GM19467 (cell line): ENCODE results near the gene YPEL2.
A peak's percentile ranks its signal among the peaks of the same experiment; 100 is the strongest.
"Not testable (repeated sequence)": the region's sequence is repeated elsewhere in the genome, so short reads cannot be mapped to it uniquely, and the experiment has no call there.

ENCODE experiments used
- ATAC-seq: cut with Tn5 transposase; IDR thresholded peaks from one replicate; pipeline ENCODE4 v1.9.1; 2021; ENCODE audit warnings: mild to moderate bottlenecking, moderate library complexity; ENCODE audit not compliant: unreplicated experiment

Gene YPEL2, protein sequence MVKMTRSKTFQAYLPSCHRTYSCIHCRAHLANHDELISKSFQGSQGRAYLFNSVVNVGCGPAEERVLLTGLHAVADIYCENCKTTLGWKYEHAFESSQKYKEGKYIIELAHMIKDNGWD

DNA sequence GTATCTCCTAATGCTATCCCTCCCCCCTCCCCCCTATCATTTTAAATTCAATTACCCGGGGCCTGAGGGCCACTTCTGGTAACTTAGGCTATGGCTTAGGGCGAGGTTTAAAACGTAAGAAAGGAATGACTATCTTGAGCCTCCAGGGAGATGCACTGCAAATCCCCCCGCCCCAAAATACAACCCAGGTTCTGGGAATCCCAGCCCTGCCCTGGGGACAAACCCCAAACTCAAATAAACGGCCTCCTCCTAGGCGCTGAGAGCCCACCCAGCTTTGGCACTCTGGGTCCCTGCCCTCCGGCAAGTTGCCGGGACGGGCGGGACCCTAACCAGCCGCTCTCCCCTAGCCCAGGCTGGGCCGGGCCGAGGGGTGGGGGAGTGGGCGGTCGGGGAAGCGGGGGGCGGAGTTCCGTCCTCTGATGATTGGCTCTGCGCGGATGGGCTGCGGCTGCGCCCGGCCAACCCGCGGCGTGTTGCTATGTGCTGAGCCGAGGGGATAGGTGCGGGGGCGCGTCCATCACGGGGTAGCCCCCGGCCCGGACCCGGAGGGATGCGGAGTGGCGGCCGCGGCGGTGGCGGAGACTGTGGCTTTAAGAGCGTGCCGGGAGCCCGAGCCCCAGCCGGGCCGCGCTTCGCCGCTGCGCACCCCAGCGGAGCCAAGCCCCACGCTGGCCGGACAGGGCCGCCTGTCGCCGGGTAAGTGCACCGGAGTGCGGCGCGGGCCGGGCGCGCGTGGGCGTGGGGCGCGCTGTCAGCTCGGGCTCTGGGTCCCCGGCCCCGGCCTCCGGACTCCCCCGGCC, at the start of gene YPEL2:
Gene YPEL2 (plus strand): TSS at position 527 of the 800 bp plus-strand sequence. CDS start 21,755 bp downstream, outside the sequence.
- peak; percentile 88 for ATAC-seq

- ATAC-seq: no peak
Observed at GRCh38 chr17:59284317-59284716, 47.1 kb upstream of the YPEL2 start.

GRCh38 chr17:59287452-59287851, 44.0 kb upstream of the YPEL2 start:
- no peak for ATAC-seq

DNA sequence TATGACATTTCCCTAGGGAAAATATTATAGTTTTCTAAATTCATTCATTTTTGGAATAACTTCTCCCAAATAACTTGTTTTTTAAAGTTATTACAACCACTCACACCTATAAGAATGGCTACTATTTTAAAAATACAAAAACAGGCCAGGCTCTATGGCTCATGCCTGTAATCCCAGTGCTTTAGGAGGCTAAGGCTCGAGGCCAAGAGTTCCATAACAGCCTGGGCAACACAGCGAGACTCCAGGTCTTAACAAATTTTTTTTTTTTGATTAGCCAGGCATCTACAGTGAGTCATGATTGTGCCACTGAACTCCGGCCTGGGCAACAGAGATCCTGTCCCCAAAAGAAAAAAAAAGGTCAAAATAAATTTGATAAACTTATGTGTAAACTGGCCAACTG, 43.6 kb upstream of the YPEL2 start:
- ATAC-seq: no peak

DNA sequence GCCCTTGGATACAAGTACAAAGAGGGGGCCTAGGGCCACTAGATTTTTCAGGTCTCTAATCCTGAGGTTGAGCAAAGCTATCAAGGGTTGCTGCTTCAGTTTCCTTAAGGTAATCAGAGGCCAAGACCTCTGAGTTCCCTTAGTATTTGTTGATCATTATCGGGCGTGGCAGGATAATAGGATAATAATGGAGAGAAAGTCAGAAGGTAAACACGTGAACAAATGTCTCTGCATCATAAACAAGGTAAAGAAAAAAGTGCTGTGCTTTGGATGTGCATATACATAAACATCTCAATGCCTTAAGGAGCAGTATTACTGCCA, 41.5 kb upstream of the YPEL2 start:
- no peak for ATAC-seq

DNA sequence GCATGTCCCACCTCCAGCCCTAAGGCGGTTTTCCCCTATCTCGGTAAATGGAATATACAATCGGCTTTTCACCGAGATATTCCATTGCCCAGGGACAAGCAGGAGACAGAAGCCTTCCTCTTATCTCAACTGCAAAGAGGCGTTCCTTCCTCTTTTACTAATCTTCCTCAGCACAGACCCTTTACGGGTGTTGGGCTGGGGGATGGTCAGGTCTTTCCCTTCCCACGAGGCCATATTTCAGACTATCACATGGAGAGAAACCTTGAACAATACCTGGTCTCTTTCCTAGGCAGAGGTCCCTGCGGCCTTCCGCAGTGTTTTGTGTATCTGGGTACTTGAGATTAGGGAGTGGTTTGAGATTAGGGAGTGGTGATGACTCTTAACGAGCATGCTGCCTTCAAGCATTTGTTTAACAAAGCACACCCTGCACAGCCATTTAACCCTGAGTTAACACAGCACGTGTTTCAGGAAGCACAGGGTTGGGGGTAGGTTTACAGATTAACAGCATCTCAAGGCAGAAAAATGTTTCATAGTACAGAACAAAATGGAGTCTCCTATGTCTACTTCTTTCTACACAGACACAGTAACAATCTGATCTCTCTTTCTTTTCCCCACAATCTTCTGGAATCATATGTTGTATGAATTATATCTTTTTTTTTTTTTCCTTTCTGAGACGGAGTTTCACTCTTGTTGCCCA, 41.0 kb upstream of the YPEL2 start:
- ATAC-seq: not testable (repeated sequence)

DNA sequence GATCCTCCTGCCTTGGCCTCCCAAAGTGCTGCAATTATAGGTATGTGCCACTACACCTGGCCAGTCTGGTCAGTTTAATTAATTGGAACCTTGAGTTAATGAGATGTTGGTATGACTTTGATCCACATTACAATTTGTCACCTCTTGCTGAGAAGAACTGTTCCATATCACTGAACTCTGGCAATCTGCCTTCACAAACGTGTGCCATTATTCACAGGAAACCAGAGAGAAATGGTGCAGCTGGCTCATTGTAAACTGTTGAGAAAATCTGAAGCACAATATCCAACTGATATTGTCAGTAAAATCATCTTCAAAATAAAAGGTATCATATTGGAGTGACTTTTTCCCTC, 39.3 kb upstream of the YPEL2 start:
- no peak for ATAC-seq

DNA sequence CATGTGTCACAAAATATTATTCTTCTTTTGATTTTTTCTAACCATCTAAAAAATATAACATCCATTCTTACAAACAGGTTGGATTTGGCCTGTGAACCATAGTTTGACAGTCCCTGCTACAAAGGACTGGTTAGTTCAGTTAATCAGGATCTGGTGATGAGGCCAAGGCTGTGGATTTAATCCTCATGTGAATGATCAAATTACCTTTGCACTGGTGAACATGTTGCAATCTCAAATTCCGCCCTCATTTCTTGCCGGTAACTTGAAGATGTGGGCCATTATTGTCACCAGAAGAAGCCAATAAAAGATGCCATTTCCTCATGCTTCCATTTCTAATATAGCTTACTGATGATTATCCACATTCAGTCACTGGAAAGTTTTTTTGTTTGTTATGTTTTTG, 35.3 kb upstream of the YPEL2 start:
- ATAC-seq: no peak

GRCh38 chr17:59298521-59298920, 32.9 kb upstream of the YPEL2 start:
- no peak for ATAC-seq

DNA sequence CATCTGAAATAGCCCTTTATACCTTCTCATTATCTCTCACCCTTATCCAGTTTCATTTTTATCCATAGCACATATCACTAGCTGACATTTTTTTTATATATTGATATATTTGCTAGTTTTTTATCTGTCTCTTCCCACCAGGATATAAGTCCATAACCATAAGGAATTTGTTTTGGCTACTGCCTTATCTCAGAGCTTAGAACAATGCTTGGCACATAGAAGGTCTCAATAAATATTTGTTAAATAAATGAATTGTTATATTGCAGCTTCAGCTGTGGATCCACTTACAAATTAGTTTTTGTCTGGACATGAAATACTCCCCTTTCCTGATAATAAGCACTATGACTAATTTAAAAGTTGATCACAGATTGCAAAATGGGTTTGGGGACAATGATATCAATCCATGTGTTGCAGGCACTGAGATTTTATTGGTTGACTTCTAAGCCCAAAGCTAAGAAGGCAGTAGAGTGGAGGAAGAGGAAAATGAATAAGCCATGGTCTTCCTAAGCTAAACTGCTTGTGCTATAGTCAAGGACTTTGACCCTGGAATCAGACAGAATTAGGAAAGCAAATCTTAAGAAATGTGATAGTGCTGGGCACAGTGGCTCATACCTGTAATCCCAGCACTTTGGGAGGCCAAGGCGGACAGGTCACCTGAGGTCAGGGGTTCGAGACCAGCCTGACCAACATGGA, 31.9 kb upstream of the YPEL2 start:
- ATAC-seq: no peak

- no peak for ATAC-seq
Observed at GRCh38 chr17:59300941-59301340, 30.5 kb upstream of the YPEL2 start.

DNA sequence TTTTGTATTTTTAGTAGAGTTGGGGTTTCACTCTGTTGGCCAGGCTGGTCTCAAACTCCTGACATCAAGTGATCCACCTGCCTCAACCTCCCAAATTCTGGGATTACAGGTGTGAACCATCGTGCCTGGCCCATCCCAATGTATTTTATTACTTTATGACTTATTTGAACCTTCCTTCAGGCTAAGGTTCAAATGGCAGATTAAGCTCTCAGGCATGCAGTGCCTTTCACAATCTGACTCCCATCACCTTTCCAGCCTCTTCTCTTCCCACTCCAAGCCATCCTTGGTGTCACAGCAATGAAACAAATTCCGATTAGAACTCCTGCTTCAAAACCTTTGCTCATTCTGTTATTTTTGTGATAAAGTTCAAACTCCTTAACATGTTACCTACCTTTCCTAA, 26.6 kb upstream of the YPEL2 start:
- no peak for ATAC-seq

- no peak for ATAC-seq
Observed at GRCh38 chr17:59310263-59310920, 21.1 kb upstream of the YPEL2 start.

DNA sequence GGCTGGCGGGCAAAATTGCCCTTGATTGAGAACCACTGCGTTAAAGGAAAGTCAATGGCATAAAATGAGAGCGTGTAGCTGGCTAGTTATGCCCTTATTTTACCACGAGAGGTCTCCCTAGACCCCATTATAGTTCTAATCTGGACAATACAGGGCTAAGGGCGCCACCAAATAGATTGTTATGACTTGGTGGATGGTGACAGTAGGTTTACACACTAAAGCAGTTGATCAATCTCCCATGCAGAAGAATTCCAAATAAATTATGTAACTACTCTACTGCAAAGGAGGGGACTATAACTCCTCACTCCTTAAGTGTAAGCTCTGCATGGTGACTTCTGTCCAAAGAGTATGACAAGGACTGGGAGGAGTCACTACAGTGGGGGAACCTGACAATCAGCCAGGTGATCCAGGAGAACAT, 20.4 kb upstream of the YPEL2 start:
- no peak for ATAC-seq

DNA sequence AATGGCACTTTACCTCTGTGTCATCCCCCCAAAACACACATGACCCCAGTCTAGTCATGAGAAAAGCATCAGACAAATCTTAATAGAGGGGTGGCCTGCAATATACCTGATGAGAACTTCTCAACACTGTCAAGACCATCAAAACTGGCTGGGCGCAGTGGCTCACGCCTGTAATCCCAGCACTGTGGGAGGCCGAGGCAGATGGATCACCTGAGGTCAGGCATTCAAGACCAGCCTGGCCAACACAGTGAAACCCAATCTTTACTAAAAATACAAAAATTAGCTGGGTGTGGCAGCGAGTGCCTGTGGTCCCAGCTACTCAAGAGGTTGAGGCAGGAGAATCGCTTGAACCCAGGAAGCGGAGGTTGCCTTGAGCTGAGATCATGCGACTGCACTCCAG, 19.9 kb upstream of the YPEL2 start:
- not testable (repeated sequence) for ATAC-seq

- ATAC-seq: no peak
Observed at GRCh38 chr17:59315866-59316265, 15.6 kb upstream of the YPEL2 start.

- no peak for ATAC-seq
Observed at GRCh38 chr17:59327121-59327980, 4.1 kb upstream of the YPEL2 start.

GRCh38 chr17:59327981-59328290, 3.5 kb upstream of the YPEL2 start:
- ATAC-seq: no peak

DNA sequence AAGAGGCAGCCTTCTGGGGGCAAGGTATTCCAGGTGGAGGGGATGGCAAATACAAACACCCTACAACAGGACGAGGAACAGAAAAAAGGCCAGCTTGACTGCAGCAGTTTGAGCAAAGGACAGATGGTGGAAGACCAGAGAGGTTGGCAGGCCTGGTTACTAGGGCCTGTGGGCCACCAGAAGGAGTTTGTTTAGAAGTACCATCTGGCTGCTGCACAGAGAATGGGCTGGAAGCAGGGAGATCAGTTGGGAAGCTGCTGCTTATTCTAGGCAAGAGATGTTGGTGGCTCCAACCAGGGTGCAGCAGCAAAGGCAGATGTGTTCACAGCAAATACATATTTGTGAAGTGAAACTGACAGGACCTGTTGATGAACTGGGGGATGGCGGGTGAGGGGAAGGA, 2.9 kb upstream of the YPEL2 start:
- no peak for ATAC-seq
